Middle frontal gyrus (tissue), 1 donor: ENCODE data around the gene MICAL3.

Source experiments
- DNase-seq: peaks from one replicate; pipeline ENCODE4 v3.0.0-alpha.2; 2015; ENCODE audit warnings: low spot score; ENCODE audit errors: extremely low spot score

MICAL3 gene

GRCh38 chr22:17802822-17803221 lies 221.5 kb downstream of the MICAL3 start:
- DNase-seq: no peak

GRCh38 chr22:17802411-17802810 lies 221.9 kb downstream of the MICAL3 start:
- no peak for DNase-seq

- no peak for DNase-seq
Observed at GRCh38 chr22:17797721-17798559, 226.4 kb downstream of the MICAL3 start.

- no peak for DNase-seq
Observed at GRCh38 chr22:17796695-17797094, 227.7 kb downstream of the MICAL3 start.

- no peak for DNase-seq
Observed at GRCh38 chr22:17795661-17796548, 228.5 kb downstream of the MICAL3 start.

GRCh38 chr22:17794726-17795542 lies 229.4 kb downstream of the MICAL3 start:
- DNase-seq: no peak

GRCh38 chr22:17792854-17793434 lies 231.4 kb downstream of the MICAL3 start:
- no peak for DNase-seq

GRCh38 chr22:17792299-17792698 lies 232.1 kb downstream of the MICAL3 start:
- no peak for DNase-seq

GRCh38 chr22:17791196-17791595 lies 233.2 kb downstream of the MICAL3 start:
- DNase-seq: no peak

GRCh38 chr22:17789379-17790200 lies 234.8 kb downstream of the MICAL3 start:
- no peak for DNase-seq

GRCh38 chr22:17788528-17789378 lies 235.6 kb downstream of the MICAL3 start:
- no peak for DNase-seq

- no peak for DNase-seq
Observed at GRCh38 chr22:17787716-17788330, 236.5 kb downstream of the MICAL3 start.

GRCh38 chr22:17787241-17787640 lies 237.1 kb downstream of the MICAL3 start:
- DNase-seq: no peak

GRCh38 chr22:17786435-17787161 lies 237.8 kb downstream of the MICAL3 start:
- DNase-seq: no peak

- DNase-seq: no peak
Observed at GRCh38 chr22:17785185-17786184, 238.9 kb downstream of the MICAL3 start.

GRCh38 chr22:17784776-17785175 lies 239.6 kb downstream of the MICAL3 start:
- DNase-seq: no peak
